HG03558 (cell line): ENCODE results near the gene ELL2.

Experiments
- ATAC-seq: cut with Tn5 transposase; IDR thresholded peaks from one replicate; pipeline ENCODE4 v1.9.1; 2021; ENCODE audit warnings: moderate number of reproducible peaks; ENCODE audit not compliant: unreplicated experiment; ENCODE audit errors: extremely low read depth

The ELL2 gene

GRCh38 chr5:95958310-95959014 lies 3.2 kb downstream of the ELL2 start:
- no peak for ATAC-seq

DNA sequence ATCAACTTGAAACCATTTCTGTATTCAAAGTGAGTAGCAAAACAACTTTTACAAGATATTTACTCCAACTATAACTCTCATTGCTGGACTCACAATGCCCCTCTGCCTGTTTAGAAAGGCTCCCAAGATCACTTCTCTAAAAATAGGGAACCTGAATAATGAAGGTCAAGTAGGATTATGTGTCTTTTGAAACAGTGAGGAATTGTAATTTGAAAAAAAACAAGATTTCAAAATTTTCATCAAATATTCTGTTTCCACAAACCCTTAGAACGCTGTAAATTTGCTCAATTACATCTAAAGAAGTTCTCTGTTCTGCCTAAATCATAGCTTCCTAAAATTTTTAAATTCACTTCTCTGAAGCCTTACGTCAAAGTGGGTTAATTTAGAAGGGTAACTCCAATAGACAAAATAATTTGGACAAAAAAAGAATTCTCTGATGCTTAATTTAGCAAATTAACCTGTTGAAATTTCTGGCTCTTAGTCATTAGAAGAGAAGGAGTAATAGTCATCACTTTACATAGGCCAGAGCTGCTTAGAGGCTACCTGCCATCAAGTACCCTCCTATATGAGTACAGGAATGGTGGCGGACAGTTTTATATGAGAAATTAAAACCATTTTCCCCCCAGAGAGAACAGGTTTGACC lies 4.0 kb downstream of the ELL2 start:
- ATAC-seq = no peak

DNA sequence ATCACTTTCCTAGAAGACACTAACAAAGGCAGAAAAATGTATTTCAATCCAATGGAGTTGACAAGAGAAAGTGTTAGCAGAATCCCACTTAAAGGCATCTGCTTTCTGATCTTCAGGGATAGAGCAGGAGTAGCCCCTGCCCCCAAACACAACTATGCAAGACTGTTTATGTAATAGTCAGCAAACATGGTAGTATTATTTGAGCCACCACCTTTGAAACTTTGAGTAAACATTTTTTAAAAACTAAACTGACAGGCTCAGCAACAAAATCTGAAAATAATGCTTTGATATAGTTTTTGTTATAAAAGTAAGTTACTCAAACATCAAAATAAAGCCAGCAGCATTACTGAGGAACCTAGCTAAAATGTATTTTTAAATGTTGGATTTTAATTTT lies 4.8 kb downstream of the ELL2 start:
- no peak for ATAC-seq

GRCh38 chr5:95956021-95956899 lies 5.4 kb downstream of the ELL2 start:
- ATAC-seq = no peak

- ATAC-seq = no peak
Measured at GRCh38 chr5:95954716-95955115, 6.9 kb downstream of the ELL2 start.

DNA sequence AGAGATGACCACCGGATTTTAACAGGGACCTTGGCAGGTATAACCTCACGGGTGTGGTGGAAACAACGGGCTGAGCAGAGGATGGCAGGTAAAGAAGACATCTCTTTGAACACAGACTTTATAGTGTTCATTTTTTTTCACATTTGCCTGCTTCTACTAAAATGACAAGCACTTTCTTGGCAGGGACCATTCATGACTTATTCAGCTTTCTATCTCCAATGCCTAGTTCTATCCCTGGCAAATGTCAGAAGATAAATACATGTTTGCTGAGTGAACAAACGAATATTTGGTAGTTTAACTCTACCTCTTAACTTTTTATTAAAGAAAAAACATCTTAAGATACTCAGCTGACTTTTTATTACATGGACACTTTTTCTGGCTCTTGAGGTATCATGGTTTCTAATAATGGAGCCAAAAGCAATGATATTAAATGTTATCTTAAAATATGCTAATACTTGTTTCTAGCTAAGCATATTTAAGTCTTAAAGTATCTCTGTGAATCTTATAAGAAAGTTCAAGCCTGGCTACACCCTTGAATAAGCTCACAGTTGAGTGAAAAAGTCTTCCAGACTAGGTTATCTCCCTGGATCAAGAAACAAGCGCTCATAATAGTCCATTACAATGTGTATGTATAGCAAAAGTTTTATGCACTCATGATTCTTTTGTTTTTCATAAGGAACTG lies 8.5 kb downstream of the ELL2 start:
- no peak for ATAC-seq

GRCh38 chr5:95951916-95952315 lies 9.7 kb downstream of the ELL2 start:
- no peak for ATAC-seq

- ATAC-seq = no peak
Measured at GRCh38 chr5:95949810-95950209, 11.8 kb downstream of the ELL2 start.

GRCh38 chr5:95948631-95949030 lies 13.0 kb downstream of the ELL2 start:
- no peak for ATAC-seq

DNA sequence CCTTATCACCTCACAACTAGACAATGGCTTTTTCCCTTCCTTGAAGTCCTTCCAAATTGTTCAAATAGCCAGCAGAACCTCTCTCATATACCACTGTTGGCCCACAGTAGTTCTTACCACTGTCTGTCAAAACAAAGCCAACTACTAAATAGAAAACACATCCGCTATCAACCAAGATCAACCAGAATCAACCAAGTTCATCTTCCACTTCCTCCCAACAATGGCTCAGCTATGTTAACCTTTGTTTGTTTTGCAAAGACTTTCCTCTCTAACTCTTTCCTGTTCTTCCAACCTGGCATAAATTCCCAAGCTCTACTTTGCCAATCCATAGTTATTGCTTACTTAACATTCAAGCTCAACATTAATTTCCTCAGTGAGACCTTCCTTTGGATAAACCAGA lies 15.2 kb downstream of the ELL2 start:
- no peak for ATAC-seq

DNA sequence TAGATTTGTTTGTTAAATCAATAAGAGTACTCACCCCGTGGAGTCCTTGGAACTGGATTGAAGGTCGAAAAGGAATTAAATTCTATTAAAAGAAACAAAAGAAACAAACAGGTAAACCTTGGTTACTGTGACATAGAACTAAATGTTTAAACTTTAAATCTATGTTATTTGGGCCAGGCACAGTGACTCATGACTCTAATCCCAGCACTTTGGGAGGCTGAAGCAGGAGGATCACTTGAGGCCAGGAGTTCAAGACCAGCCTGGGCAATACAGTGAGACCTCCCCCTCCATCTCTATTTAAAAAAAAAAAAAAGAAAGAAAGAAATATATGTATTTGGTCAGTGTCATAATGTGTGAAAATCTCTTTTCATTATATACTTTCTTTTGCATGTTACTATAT lies 18.7 kb downstream of the ELL2 start:
- ATAC-seq = no peak

DNA sequence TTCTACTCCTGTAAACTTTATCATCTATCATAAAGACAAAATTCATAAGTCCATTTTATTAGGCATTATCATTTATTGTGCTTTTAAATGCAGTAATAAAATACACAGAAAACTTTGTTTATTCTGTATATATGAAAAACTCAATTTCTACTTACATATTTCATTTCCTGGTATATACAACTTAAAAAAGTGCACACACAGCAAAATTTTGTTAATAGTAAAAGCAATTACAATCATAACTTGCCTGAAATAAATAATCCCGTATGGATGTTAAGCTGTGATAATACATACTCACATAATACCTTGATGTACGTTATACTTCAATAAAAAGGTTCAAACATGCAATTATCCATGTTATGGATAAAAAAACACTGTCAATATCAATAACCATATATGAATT lies 19.2 kb downstream of the ELL2 start:
- no peak for ATAC-seq

DNA sequence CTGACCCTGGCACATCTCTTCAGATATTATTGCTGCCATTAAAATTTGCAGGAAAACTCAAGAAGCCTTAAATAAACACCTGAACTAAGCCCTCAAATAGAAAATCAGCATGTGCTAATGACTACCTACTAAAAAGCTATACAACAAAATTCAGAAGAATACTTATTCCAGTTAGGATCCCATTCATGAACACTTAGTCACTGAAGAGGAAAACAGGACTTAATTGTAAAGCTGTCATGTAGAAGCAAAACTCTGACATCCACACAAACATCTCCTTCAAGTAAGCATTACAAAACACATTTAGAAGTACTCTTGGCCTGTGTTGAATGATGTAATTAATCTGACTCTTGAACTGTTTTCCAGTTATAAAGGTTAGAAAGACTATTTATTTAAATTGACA lies 19.9 kb downstream of the ELL2 start:
- ATAC-seq = no peak

DNA sequence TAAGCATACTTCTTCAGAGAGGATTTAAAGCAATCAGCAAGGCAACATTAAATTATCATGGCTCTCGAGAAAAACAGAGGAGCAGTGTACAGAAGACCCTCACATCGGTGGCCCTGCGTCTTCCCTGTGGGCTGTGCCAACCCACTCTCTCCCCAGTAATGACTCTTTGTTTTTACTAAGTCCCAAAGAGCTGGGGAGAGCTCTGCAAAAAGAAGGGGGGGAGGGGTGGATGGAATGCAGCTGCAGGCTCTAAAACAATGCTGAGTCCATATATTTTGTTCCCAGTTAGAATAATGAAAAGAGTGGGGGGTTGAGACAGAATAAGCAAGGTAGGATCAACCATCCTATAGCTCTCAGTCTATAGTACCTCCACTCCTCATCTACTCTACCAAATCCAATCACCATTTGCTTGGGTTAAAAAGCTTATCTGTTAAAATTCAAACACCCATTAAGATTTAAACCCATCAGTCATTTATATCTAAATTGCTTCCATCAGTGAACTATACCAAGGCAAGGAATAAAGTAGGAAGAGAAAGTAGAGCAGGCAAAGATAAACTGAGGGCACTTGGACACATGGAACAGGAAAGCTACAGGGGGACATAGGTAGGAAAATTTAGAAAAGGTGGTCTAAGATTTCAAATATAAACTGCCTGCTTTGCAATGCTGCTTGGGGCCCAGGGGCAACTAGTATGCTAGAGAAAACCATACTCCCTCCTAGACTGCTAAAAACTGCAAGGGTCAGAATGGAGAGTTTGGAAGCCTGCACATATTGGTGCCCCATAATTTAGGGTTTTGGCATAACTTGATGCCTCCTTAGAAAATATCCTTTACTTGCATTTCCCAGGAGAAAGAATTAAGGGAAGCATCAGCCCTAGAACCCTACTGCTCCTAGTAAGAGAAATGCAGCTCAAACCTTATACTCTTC lies 20.6 kb downstream of the ELL2 start:
- ATAC-seq = no peak

- peak; percentile 59 for ATAC-seq
Measured at GRCh38 chr5:95939465-95939864, 22.2 kb downstream of the ELL2 start.

DNA sequence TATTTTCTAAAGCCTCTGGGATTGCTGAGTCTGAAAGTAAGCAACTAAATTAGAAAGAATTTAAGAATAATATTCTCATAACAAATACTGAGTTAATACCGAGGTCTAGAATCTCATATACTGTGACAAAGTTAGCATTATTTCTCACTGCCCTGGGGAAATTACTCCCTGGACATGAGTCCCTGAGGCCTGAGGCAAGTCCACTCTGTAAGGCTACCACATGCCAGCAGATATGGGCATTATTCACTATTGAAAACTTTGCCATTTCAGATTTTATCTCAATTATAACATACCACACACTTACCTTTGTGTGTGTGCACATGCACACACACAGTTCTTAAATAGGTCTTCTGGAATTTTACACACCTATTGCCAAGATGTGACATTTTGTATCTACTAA lies 22.9 kb downstream of the ELL2 start:
- ATAC-seq = no peak

GRCh38 chr5:95938347-95938746 lies 23.3 kb downstream of the ELL2 start:
- ATAC-seq = no peak

- ATAC-seq = no peak
Measured at GRCh38 chr5:95937607-95938152, 24.0 kb downstream of the ELL2 start.

- ATAC-seq = no peak
Measured at GRCh38 chr5:95936812-95937397, 24.7 kb downstream of the ELL2 start.
